GM18909 (cell line): ENCODE results near the gene CAPRIN2.

Experiments used
- ATAC-seq: cut with Tn5 transposase; IDR thresholded peaks from one replicate; pipeline ENCODE4 v1.9.1; 2021; ENCODE audit warnings: mild to moderate bottlenecking; ENCODE audit not compliant: unreplicated experiment, poor library complexity

The CAPRIN2 gene

DNA sequence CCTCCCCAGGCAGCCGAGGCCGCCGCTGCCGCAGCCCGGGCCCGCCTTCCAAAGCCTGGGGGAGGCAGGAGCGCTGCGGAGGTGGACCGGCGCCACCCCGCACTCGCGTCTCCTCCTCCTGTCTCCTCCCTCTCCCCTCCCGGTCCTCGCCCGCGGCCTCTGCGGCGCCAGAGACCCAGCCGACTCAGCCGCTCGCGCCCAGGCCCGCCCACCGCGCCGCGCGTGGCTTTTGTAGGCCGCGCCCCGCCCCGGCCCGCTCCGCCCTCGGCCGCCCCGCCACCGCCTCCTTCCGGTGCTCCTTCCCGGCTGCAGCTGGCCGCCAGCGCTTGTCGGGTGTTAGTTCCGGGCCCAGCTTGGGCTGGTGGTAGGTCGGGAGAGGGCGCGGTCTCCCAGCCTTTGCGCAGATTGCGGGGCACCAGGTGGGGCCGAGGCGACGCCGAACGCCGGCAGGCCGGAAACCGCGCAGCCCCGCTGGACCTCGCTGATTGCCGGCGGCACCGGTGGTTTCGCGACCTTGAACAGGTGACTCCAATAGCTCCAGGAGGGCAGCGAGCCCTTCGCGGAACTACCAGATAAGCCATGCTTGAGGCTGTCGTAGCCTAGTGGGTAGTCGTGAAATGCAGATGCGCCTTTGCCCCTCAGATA lies at the start of gene CAPRIN2:
TSS of gene CAPRIN2 (minus strand) at position 202 of the 645 bp plus-strand sequence. CDS start 1,431 bp downstream, outside the sequence.
- ATAC-seq = peak; percentile 94

- ATAC-seq = no peak
Observed at GRCh38 chr12:30797689-30798088, 42.9 kb upstream of the CAPRIN2 start.

DNA sequence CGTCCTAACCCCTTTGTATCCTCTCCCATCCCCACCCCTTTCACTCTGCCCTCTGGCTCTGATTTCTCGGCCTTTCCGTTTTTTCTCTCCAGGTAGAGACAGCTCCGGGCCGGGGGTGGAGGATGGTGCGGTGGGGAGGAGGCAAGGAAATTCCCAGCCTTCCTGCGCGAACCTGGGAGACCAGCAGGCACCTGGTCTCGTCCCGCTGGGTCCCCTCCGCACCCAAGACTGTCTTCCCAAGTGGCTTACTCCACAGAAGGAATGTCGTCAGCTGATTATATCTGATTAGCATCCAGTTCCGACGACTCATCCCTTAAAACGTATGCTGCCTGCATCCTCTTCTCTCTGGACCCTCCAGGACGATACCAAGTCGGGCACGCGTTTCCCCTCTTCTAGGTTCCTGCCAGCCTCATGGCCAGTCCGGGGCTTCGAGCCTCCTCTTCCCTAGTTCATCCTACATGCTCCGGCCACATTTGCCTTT lies 42.2 kb upstream of the CAPRIN2 start:
- ATAC-seq = no peak

GRCh38 chr12:30796313-30796780 lies 41.6 kb upstream of the CAPRIN2 start:
- peak; percentile 19 for ATAC-seq

GRCh38 chr12:30795410-30796312 lies 40.9 kb upstream of the CAPRIN2 start:
- peak; percentile 91 for ATAC-seq

DNA sequence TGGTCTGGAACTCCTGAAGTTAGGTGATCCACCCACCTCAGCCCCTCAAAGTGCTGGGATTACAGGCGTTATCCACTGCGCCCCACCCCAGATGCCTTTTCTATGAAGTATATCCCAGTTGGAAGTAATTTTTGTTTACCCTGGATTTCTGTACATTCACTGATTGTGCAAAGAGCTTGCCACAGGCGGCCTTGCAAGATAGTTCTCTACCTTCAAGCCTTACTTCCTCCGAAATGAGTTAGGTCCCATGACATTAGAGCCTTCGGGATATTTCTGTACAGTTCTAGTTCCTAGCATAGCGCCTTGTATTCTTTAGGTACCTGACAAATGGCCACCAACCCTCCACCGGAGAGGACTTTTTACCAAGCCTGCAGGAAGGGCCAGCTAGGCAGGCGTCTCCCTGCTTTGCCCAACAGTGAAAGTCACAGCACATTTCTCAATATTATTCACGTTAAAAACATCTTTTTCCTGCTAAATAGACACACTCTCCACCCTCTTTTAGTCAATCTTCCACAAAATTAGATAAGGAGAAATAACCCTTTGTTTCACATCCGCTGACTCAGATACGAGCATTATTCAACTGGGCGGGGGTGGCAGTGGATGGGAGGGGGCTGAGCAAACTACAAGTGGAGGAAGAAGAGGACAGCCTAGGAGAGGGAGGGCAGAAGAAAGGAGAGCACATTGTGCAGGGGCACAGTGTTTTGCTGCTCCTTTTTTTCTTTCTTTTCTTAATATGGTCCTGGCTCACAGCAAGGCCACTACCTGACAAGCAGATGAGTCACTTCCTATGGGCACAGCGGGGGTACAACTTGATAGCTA lies 40.0 kb upstream of the CAPRIN2 start:
- ATAC-seq = no peak

- no peak for ATAC-seq
Observed at GRCh38 chr12:30794020-30794419, 39.3 kb upstream of the CAPRIN2 start.

GRCh38 chr12:30792648-30793499 lies 38.1 kb upstream of the CAPRIN2 start:
- no peak for ATAC-seq

- ATAC-seq = no peak
Observed at GRCh38 chr12:30792085-30792484, 37.3 kb upstream of the CAPRIN2 start.

DNA sequence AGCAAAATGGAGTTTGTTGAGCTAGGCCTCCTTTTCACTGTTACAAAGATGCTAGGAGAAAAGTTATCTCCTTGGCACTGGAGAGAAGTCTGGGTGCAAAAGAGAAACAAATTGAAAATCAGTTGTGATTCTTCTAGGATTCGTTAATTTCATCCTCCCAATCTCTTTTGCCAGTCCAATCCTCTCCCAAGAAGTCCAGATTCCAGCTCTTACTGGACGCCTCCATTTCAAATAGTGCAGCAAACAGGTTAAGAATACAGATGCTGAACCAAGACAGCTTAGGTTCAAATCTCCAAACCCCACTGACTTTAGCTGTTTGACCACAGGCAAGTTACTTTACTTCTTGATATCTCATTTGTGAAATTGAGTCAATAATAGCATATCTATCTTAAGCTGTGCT lies 34.0 kb upstream of the CAPRIN2 start:
- ATAC-seq = no peak

DNA sequence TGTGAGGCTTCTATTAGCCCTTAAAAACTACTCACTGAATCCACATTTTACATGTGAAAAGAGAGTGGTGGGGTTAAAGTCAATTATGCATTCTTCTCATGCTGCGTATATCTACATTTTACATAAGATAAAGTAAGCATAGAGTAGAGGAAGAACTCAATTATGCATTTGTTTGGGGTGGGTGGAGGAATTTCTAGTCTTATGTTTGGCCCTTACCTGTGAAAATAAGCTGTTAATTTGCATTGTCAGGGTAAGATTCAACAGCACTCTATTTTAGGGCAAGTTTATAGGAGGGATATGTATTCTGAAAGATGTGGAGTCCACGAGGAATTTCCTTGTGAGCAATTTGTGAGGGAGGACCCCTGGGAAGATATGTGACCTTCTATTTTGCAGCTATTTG lies 30.9 kb upstream of the CAPRIN2 start:
- ATAC-seq = no peak

DNA sequence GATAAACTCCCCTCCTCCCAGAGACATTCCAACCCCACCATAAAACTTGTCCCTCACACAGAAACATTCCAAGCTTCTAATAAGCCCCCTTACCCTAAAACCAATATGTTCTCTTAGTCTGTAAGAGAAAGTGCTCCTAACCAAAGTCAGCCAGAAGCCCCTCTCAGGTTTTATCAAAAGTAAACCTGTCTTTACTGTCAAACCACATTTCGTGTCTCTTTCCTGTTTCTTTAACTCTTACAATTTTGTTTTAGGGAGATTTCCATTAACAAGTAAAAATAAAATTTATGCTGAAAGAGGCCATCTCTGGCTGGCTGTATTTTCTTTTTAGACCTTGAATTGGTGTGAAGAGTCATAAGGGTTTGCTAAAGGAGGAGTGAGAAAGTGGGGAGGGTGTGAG lies 29.8 kb upstream of the CAPRIN2 start:
- no peak for ATAC-seq

DNA sequence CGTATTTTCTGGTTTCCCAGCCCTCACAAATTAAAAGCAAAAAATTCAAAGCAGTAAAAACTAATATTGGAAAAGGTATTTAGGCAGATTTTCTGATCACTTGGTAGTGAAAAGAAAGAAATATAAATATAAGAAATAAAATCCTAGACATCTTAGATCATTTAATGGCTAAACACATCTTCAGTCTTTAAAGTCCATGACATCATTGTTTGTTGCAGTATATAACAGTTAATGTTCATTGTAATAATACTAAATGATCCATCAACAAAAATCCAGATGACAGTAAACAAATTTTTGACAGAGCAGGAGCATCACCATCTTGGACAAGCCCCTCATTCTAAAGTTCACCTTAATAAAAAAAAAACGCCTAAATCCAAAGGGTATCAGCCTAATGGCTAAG lies 29.2 kb upstream of the CAPRIN2 start:
- no peak for ATAC-seq

DNA sequence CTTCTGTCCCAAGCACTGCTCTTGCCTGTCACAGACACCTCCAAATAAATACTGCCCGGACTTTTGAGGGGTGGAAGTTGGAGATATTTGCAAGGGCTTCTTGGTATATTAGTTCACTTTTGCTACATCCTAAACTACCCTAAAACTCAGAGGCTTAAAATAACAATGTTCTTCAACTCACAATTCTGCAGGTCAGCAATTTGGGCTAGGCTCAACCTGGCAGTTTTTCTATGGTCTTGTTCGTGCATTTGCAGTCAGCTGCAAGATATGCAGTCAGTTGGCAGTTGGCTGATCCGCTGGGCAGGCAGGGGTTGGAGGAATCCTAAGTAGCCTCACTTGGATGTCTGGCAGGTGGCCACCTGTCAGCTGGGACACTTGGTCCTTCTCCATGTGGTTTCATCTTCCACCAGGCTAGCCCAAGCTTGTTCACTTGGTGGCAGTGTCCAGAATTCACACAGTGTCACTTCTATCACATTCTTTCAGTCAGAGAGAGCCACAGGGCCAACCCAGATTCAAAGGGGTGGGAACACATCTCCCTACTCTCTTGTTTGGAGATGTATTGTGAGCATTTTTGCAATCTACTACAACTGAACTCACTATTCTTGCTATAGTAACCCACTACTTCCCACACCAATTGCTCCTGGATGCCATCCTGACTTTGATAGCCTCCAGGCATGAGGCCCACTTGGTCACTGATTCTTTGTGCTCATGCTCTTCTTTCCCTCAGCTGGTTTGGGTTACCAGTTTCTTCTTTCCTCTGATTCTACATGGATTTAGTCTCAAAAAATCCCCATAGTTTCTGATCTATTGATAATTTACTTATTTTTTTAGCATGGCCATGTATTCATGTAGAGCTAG lies 27.8 kb upstream of the CAPRIN2 start:
- ATAC-seq = no peak

- ATAC-seq = no peak
Observed at GRCh38 chr12:30779578-30779977, 24.8 kb upstream of the CAPRIN2 start.

DNA sequence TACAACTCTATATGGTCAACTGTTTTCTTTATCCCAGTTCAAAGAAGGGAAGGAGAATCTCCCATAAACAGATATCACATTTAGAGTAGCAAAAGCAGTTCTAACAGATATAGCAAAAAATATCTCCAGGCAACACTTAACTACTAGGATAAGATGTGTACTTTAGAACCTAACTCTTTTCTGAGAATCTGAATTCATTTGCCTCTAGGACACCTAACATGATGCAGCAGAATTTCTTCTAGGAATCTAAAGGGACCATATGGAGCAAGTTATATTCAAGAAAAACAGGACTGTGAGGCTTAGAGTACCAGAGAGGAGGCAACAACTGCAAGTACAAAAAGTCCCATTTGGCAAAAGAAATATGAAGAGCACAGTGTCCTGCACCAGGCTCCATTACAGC lies 24.4 kb upstream of the CAPRIN2 start:
- no peak for ATAC-seq

DNA sequence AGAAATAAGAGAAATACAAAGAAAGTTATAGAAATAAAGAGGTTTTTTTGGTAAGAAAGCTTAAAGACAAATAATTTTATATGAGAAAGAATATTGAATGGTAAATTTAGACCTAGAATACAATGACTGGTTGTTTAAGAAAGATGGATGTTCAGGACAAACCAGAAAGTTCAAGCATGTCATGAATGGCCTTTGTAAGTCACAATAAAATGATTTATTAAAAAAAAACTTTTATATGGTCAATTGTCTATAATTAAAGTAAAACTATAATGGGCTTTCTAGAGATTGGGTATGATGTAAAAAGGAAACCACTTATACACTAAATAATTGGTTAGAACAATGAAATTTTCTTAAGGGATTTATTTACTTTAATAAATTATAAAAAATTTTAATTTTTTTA lies 19.8 kb upstream of the CAPRIN2 start:
- no peak for ATAC-seq

- no peak for ATAC-seq
Observed at GRCh38 chr12:30769802-30770201, 15.1 kb upstream of the CAPRIN2 start.

- no peak for ATAC-seq
Observed at GRCh38 chr12:30764251-30764650, 9.5 kb upstream of the CAPRIN2 start.
